ENCODE results near the gene HIF1A. TPM values are rescaled to one million over a fixed set of nuclear protein-coding genes. Genes with fewer than 3 reads are reported as not detected.

The HIF1A gene
- total RNA-seq, 1 donor from 2014 or later = 338 TPM

GRCh38 chr14:61759878-61760277 lies 64.6 kb downstream of the HIF1A start:
- H3K4me3 ChIP-seq (ENCODE audit: low read depth, low read length) = no peak overlapping the region
- DNase-seq (ENCODE audit: low read depth) = no peak
- TF ChIP-seq, protein P1, sequence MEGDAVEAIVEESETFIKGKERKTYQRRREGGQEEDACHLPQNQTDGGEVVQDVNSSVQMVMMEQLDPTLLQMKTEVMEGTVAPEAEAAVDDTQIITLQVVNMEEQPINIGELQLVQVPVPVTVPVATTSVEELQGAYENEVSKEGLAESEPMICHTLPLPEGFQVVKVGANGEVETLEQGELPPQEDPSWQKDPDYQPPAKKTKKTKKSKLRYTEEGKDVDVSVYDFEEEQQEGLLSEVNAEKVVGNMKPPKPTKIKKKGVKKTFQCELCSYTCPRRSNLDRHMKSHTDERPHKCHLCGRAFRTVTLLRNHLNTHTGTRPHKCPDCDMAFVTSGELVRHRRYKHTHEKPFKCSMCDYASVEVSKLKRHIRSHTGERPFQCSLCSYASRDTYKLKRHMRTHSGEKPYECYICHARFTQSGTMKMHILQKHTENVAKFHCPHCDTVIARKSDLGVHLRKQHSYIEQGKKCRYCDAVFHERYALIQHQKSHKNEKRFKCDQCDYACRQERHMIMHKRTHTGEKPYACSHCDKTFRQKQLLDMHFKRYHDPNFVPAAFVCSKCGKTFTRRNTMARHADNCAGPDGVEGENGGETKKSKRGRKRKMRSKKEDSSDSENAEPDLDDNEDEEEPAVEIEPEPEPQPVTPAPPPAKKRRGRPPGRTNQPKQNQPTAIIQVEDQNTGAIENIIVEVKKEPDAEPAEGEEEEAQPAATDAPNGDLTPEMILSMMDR (conservative IDR thresholded peaks at IDR 0.05; ENCODE audit: low read depth, low read length) = no peak

DNA sequence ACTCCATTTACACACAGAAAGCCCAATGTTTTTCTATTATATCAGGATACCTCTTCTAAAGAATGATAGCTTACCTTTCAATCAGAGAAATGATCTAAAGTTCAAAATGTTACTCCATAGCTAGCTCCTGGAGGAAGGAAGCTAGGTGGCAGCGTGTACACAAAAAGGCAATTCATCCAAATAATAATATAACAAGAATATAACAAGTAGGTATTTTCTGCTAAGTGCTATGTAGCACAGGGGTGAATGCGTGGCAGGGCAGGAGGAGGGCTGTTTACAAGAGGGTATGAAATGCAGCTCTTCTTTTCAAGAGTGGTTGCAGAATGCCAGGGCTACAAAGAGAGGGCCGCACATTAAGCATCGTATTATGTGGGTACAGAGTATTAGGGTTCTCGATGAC lies 66.2 kb downstream of the HIF1A start:
- DNase-seq (ENCODE audit: low read depth) = no peak
- TF ChIP-seq, protein P1 (conservative IDR thresholded peaks at IDR 0.05; ENCODE audit: low read depth, low read length) = no peak
- peak overlapping the region; percentile 97 for H3K4me3 ChIP-seq (ENCODE audit: low read depth, low read length)

DNA sequence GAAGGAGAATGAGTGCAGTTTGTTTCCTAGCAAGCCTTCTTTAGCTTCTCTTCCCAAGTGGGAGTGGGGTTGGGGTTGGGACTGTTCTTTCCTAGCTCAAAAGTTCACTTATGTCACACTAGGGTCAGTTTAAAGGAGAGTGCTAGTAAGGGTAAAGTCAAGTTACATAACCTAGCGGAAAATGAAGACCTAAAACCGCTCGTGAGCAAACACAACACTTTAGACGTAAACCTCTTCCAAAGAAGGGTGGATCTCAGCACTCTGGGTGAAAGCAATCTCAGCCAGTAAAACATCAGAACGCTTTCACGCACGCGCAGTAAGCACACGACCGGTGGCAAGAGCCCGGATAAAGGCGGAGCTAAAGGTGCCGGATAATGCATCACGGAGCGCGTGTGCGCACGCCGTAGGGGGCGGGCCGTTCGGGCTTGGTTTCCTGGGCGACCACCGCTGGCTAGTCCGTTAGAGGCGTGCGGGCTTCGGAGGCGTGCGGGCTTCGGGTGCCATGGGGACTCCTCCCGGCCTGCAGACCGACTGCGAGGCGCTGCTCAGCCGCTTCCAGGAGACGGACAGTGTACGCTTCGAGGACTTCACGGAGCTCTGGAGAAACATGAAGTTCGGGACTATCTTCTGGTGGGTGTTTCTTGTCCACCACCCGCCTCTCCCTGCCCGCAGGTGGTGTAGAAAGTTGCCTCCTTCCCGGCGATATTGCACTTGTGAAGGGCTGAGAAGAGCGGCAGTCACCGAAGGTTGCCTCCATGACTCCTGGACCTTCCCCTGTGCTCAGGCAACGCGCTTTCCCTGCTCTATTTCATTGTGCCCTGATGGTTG lies 66.9 kb downstream of the HIF1A start, which contains the start of gene SNAPC1:
Gene SNAPC1, plus strand, starts transcription at position 462 of the 828 bp plus-strand sequence. Its CDS starts 41 bp downstream, at position 503.
- peak; percentile 75 for DNase-seq (ENCODE audit: low read depth)

GRCh38 chr14:61764342-61765122 lies 69.2 kb downstream of the HIF1A start:
- TF ChIP-seq, protein P1 (conservative IDR thresholded peaks at IDR 0.05; ENCODE audit: low read depth, low read length) = no peak
- DNase-seq (ENCODE audit: low read depth) = no peak
- H3K4me3 ChIP-seq (ENCODE audit: low read depth, low read length) = peak overlapping the region; percentile 97

More for the DNA sequence above, 66.9 kb downstream of the HIF1A start, which contains the start of gene SNAPC1:
- peak within 1 kb of the TSS; percentile 97 for H3K4me3 ChIP-seq (ENCODE audit: low read depth, low read length)
- TF ChIP-seq, protein P1 (conservative IDR thresholded peaks at IDR 0.05; ENCODE audit: low read depth, low read length) = no peak

DNA sequence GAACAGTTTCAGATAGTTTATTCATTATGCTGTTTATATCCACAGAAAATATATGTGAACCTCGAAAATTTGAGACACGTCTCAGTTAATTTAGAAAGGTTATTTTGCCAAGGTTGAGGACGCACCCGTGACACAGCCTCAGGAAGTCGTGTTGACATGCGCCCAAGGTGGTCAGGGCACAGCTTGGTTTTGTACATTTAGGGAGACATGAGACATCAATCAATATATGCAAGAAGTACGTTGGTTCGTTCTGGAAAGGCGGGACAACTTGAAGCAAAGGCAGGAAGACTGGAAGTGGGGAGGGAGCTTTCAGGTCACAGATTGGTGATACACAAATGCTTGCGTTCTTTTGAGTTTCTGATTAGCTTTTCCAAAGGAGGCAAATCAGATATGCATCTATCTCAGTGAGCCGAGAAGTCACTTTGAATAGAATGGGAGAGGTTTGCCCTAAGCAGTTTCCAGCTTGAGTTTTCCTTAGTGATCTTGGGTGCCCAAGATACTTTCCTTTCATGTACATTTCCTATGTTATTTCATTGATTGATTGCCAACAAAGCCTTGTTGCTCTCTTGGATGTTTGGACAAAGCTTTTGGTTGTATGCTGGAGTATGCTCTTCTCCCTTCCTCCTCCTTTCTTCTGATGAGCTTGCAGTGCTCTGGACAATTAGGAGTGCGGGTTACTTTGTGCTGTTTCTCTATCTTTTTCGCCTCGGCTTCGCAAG lies 70.1 kb downstream of the HIF1A start:
- TF ChIP-seq, protein P1 (conservative IDR thresholded peaks at IDR 0.05; ENCODE audit: low read depth, low read length) = no peak
- peak overlapping the region; percentile 40 for H3K4me3 ChIP-seq (ENCODE audit: low read depth, low read length)
- DNase-seq (ENCODE audit: low read depth) = no peak

GRCh38 chr14:61766151-61766550 lies 70.8 kb downstream of the HIF1A start:
- peak overlapping the region; percentile 40 for H3K4me3 ChIP-seq (ENCODE audit: low read depth, low read length)
- DNase-seq (ENCODE audit: low read depth) = no peak
- TF ChIP-seq, protein P1 (conservative IDR thresholded peaks at IDR 0.05; ENCODE audit: low read depth, low read length) = no peak

Measured in epithelial cell of proximal tubule (primary cell).